ENCODE measurements around the gene RAB3IP.

GRCh38 chr12:69783365-69783764 is 44.7 kb downstream of the RAB3IP start:
- TF ChIP-seq CTCF (conservative IDR thresholded peaks at IDR 0.05; ENCODE audit: low read length) = no peak
- no peak for TF ChIP-seq EZH2phosphoT487 (IDR thresholded peaks at IDR 0.05; ENCODE audit: borderline replicate concordance)
